ENCODE results near the gene GPX4.

GPX4 gene

DNA sequence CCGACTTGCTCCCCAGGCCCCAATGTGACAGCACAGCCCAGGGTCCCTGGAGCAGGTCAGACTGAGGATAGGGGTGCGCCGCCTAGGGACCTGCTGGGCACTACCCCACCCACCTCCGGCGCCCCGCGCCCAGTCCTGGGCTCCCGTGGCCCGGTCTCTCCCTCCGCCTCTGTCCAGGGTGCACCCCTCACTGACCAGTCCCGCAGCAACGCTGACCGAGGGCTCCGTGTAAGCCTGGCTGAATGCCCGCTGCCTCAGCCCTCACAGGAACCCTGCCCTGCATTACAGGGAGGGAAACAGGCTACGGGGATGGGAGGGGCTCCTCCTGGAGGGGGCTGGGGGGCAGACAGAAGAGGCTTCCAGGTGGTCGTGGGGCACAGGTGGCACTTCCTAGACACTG, 31.7 kb downstream of the GPX4 start:
- no peak for DNase-seq

DNA sequence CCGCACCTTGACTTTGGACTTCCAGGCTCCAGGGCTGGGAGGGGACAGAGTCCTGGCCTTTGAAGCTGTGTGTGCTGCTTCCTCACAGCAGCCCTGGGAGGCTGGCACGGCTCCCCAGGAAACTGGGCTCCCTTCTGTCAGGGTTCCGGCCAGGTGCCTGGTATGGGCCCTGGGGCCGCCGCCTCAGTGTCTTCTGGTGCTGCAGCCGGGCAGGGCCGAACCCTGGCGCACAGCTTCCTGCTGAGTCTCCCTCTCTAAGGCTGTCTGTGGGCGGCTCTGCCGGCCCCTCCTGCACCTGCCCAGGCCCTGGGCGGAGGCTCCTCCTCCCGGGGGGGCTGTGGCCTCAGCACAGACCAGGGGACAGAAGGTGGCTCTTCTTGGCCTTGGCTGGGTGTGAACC, 32.4 kb downstream of the GPX4 start:
- DNase-seq = no peak

DNA sequence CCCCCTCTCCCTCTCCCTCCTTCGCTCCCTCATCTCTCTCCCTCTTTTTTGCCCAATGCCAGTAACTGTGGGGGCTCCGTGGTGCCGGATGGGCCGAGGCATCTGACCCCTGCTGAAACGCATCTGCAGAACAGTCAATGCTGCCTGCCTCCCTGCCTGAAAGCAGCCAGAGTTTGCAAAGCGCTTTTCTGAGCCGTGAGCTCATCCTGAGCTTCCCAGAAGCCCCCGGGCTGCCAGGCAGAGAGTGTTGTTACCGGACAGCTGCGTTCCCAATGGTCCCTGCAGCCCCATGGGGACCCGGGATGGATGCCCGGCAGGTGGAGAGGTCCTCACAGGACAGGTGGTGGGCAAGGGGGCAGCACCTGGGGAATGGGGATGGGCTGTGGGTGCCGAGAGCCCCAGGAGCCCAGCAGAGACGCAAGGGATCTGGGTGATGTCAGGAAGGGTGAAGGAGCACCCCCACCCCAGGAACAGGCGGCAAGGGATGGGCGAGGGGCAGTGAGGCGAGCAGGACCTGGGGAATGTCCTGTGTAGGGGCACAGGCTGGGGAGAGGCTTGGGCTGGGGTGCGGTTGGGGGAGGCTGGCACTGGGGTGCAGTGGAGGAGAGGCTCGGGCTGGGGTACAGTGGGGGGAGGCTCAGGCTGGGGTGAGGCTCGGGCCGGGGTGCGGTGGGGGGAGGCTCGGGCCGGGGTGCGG, 33.0 kb downstream of the GPX4 start:
- no peak for DNase-seq

DNA sequence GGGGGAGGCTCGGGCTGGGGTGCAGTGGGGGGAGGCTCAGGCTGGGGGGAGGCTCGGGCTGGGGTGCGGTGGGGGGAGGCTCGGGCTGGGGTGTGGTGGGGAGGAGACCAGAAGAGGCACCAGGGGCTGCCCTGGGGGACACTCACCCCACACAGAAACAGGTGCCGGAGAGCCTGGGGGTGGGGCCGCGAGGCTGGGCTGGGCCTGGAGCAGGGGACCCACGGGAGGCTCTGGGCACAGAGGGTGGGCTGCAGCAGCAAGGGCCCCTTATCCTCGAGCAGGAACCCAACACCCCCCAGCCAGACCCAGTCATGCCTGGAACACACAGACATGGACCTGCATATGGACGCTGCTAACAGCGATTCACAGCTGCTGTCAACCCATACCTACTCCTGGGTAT, 34.3 kb downstream of the GPX4 start:
- no peak for DNase-seq

DNA sequence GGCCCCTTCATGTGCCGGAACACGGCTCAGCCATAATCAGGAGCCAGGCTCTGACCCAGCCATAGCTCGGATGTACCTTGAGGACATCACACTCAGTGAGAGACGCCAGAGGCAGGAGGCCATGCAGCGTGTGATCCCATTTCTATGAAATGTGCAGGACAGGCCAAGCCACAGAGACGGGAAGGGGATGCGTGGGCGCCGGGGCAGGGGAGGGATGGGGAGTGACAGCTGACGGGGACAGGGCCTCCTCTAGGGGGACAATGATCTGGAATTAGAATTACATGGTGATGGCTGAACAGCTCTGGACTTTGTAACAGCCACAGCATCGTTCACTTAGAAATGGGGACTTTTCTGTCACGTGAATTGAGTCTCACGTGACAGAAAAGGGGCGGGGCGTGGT, 35.3 kb downstream of the GPX4 start:
- no peak for DNase-seq

DNA sequence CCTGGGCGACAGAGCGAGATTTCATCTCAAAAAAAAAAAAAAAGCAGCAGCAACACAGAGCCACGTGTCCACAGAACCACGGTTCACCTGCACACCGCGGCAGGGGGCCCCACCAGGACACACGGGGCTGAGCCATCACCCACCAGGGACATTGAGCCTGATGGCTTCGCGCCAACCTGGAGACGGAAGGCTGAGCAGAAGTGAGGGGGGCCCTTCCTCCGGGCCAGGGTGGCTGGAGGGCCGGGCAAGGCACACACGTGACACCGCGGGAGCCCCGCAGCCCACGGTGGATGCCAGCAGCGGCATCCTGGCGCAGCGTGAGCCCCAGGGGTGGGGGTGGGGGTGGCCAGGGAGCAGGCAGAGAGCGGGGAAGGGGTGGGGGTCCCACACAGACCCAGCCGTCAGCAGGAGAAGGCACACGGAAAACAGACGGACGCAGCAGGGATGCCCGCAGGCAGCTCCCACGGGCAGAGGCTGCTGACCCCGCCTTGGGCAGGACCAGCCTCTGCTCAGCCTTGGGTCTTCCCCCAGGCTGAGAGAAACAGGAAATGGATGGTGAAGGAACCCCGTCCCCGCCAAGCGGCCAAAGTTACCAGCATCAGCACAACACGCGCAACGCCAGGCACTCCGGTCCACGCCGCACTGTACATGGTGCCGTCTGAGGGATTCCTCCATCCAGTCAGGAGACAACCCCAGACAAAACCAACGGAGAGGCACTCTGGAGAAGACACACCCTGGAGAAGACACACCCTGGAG, 36.7 kb downstream of the GPX4 start:
- DNase-seq = no peak

DNA sequence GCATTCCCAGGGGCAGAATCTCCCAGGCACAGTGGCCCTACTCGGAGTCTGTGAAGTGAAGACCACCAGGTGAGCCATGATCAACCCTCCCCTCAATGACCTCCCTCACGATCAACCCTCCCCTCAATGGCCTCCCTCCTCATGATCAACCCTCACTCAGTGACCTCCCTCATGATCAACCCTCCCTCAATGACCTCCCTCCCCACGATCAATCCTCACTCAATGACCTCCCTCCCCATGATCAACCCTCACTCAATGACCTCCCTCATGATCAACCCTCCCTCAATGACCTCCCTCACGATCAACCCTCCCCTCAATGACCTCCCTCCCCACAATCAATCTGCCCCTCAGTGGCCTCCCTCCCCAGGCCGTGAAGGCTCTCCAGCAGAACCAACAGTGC, 38.1 kb downstream of the GPX4 start:
- no peak for DNase-seq

DNA sequence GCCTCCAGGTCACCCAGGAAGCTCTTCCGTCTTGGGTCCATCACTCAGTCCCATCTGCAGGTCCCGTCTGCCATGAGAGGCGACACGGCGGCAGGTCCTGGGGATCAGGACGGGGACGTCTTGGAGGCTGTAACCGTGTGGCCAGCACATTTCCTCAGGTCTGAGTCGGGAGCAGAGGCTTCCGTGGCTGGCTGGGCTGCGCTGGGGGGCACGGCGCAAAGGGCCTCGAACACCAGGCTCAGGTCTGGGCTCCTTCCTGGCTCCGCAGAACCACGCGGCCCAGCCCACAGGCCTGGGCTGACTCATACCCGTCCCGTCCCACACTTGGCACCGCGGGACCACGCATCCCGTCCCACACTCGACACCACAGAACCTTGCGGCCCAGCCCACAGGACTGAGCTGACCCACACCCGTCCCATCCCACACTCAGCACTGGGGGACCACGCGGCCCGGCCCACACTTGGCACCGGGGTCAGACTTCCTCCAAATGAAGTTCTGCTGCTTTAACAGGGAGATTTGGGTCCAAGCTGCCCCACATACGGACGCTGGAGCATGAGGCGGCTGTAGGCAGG, 40.1 kb downstream of the GPX4 start:
- DNase-seq = no peak

DNA sequence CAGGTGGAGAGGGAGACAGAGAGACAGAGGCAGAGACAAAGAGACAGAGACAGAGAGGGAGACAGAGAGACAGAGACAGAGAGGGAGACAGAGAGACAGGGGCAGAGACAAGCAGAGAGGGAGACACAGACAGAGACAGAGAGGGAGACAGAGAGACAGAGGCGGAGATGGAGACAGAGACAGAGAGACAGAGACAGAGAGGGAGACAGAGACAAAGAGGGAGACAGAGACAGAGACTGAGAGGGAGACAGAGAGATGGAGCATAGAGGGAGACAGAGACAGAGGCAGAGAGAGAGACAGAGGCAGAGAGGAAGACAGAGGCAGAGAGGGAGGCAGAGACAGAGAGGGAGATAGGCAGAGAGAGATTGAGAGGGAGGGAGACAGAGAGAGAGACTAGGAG, 40.9 kb downstream of the GPX4 start:
- no peak for DNase-seq

DNA sequence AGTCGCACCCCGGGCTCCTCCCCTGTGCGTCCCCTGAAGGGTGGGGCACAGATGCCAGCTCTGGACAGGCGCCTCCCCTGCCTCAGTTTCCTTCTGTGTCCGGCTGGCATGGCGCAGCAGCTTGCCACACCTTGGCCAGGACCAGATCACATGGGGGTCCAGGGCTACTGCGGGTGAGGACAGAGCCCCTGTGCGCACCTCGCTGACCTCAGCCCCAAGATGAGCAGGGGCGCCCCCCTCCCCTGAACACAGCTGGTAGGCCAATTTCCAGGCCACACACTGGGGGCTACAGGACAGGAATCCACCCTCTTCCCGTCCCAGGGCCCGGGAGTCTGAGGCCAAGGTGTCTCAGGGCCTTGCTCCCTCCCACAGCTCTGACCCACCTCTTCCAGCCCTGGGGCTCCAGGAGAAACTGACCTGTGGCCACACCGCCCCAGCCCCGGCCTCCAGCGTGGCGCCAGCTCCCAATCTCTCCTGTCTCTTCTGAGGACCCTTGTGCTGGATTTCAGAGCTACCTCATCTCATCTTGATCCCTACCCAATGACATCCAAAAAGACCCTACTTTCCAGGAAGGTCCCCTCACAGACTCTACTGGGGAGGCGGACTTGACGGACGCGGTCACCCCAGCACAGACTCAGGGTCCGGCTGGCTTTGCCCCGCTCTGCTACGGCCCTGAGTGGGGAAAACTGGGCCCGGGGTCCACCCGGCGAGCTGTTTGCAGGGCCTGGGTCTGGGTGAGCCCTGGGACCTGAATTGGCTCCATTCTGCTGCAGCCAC, 42.0 kb downstream of the GPX4 start:
- DNase-seq = no peak

DNA sequence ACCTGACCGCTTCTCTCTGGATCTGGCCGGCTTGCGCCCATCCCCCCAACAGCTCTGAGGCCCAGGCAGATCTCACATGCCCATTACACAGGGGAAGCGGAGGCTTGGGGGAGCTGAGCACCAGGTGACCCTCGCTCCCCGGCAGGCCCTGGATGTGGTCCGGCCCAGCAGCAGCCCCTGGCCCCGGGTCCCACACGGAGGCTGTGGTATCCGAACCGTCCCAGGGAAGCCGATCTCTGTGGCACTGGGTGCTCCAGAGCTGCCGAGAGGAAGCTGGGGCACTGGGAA, 42.6 kb downstream of the GPX4 start:
- no peak for DNase-seq

DNA sequence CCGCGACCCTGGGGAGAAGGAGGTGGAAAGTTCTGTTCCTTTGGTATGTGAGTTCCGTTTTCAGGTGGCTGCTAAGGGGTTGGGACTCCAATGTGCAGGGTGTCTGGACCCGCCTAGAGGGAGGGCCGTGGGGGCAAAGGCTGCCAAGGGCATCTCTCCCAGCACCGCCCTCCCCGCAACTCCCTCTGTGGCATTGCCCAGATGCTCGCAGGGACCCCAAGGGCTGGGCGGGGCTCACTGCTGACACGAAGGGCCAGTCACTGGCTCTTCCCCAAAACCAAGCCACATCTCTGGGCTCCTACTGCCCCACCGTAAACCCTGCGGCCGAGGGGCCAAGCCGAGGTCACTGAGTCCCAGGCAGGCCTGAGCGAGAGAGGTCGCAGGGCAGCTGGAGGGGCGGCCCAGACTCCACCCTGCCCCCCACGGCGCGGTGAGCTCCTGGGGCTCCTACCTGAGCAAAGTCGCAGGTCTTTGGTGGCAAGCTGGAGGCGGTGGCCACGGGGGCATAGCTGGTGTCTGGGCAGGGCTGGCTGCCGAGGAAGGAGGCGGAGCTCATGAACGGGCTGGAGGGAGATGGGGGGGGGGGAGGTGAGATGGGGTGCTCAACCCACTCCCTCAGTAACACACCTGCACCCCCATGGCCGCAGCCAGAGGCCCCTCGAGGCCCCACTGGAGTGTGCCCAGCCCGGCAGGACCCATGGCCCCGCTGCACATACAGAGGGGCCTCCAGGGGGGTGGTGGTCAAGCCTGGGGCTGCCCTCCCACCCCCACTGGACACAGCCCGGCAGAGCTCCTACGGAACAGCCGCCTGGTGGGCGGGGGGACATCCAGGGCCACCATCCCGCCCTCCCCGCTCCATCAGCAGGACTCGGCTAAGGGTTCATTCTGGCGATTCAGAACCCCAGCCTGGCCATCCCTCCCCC, 43.3 kb downstream of the GPX4 start:
- no peak for DNase-seq

DNA sequence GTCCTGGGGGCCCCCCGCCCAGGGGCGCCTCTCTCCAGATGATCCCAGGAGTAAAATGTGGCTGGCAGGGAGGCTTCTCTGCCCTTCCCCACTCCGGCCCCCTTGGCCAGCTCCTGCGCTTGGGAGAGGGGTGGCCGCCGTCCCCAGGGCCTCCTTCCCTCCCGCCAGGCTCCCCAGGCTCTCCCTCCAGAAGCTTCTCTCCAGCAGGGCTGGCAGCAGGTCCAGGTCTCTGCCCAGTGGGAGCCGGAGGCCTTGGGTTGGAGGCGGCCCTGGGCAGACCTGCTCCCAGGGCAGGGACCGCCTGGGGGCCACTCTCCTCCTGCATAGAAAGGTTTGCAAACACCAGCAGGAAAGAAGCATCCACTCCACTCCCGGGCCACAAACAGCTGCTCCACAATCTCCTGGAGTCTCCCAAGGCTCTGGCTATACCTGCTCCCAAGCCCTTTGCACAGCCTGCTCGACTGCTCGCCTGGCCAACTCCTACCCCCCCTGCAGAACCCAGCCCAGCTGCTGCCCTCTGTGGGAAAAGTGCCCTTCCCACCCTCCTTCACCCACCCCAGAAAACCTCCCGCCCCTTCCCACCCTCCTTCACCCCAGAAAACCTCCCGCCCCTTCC, 44.2 kb downstream of the GPX4 start:
- no peak for DNase-seq

DNA sequence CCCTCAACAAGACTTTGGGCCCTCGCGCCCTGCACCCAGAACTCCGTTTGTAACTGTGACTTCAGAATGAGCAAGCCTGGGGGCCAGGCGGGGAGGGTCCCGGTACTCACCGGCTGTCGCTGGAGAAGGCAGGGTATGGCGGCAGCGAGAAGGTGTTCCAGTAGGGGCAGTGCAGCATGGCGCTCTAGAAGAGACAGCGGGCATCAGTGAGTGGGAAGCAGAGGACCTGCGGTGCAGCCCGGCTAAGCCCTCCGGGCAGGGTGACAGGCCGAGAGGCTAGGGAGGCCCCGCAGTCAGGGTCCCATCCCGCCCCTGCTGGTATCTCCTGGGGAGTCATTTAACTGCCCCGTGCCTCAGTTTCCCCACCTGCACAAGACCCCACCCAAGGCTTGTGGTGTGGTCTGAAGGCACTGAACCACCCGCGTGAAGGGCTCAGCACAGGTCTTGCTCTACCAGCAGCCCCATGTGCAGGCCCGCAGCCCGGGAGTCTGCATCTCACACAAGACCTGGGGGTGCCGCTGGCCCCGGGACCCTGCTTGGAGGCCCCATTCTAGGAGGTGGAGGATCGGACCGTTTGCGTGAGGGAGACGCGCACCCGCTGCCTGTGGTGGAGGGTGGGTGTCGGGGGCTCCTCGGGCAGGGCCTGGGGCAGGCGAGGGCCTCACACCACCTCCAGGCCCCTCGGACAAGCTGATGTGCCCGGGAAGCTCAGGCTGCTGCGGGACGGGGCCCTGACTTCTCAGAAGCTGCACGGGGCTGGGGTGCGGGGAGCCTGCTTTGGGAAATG, 45.7 kb downstream of the GPX4 start:
- no peak for DNase-seq

DNA sequence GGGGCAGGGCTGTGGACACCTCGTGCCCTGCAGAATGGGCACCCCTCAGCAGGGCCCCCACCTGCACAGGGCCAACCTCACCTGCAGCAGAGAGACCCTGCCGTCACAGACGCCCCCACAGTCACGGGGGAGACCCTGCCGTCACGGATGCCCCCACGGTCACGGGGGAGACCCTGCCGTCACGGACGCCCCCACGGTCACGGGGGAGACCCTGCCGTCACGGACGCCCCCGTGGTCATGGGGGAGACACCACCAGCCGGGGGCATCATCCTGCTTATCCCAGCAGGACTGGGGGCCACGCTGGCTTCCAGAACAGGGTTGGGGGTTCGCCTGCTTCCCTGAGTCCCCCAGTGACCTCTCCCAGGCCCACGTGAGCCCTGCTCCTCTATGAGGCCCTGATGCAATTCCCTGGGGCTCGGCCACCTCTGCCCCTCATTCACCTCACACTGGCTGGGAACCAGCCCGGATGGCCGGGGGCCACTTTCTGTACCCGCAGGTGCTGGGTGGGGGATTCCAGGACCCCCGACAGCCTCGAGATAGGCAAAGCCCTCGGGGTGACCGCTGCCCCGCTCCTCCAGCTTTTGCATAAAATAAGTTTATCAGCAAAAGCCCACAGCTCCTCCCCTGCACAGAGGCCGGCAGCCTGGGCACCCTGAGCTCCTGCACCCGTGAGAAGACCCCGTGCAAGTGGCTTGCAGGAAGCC, 46.7 kb downstream of the GPX4 start:
- no peak for DNase-seq

DNA sequence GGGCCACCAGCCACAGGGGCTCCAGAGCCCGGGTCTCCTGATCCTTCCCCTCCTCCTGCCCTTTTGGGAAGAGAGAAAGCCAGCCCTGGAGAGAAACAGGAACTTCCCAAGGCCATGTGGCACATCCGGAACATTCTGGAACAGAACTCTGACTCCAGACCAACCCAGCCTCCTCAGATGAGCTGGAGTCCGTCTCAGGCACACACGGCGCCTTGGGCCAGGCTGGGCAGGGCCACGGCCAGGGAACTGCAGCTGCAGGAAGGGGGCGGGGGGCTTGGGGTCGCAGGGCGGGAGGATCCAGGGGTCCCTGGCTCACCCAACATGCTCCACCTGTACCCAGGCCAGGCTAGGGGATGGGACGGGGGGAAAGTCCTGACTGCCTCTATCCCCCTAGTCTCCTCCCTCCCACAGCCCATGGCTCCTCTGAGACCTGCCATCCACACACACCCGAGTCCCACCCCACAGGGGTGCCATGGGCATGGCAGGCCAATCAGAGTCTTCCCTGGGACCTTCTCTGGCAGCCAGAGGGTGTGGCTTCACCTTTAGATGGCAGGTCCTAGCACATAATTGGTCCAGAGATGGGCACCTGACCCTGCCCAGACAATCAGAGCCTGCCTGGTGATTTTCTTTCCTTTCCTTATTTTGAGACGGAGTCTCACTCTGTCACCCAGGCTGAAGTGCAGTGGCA, 47.4 kb downstream of the GPX4 start:
- DNase-seq = no peak

DNA sequence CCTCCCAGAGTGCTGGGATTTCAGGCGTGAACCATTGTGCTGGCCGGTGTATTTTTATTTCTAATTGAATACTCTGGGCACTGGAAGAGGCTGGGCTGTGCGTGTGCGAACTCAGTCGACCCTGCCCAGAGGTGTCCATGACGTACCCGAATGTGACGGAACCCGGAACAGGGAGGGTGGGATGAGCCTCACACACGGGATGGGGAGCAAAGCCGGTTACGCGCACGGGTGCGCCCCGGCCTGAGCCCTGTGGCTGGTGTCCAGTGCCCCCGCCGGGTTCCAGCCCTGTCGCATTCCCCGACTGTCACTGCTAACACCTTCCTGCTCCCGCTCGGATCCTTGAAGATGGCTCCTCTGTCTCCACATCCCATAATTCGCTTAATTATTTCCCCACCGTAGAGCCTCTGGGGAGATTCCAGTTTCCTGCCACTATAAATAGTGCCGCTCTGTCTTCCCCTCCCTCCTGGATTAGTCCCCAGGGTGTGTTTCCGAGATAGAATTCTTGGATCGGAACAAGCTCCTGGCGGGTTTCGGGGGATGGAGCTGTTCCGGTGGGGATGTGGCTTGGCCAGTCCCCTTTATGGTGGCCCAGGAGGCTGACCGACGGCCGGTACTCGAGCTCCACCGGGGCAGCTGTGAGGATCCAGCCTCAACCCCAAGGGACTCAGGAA, 48.3 kb downstream of the GPX4 start:
- no peak for DNase-seq

DNA sequence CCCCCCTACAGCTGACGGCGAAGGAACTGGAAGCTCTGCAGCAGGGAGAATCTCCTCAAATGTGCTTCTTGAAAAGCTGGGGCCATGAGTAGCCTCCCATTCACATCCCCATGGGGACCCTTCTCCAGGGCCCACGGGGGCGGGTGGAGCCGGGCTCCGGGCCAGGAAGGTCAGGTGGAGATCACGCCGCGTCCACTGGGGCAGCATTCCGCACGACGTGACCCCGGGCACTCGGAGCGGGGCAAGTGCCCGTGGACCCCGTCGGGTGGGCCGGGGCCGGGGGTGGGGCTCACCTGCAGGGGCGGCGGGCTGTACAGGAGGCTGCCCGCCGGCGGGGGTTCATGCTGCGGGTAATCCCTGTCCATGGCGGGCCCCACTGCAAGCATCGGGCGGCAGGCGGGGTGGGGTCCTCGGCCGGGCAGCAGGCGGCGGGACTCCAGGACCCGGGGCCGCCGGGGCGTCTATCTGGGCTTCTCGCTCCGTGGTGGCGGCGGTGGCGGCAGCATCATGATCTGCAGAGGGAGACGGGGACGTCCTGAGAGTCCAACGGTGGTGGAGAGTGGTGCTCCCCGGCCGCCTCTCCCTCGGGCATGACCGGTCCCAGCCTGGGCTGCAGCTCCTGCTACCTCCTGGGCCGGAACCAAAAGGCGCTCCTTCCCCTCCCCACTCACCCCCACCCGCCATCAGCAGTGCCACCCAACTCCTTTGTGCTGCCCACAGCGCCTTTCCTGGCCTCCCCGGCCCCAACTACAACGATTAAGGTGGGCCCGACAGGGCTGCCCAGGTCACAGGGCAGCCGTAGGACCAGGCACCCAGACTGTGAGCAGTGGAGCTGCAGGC, 50.3 kb downstream of the GPX4 start:
- no peak for DNase-seq
